Muscle of leg (tissue), 11 donors: ENCODE data around the gene CHIT1. TPM values are rescaled to one million over a fixed set of nuclear protein-coding genes. Genes with fewer than 3 reads are reported as not detected.
"Not testable (repeated sequence)": the region's sequence is repeated elsewhere in the genome, so short reads cannot be mapped to it uniquely, and the experiment has no call there.

ENCODE experiments used
- DNase-seq: peaks from one replicate; pipeline ENCODE4 v3.0.0; 2013
- H3K27ac ChIP-seq: one replicate; pipeline ENCODE4 v1.5.1; 2013; ENCODE audit warnings: mild to moderate bottlenecking, low read length, control low read depth
- H3K27me3 ChIP-seq: one replicate; pipeline ENCODE4 v1.6.1; 2013; ENCODE audit warnings: low read length; ENCODE audit not compliant: control insufficient read depth, insufficient read depth
- H3K36me3 ChIP-seq: one replicate; pipeline ENCODE4 v1.6.1; 2013; ENCODE audit warnings: low read length; ENCODE audit not compliant: control insufficient read depth, insufficient read depth
- H3K4me1 ChIP-seq: one replicate; pipeline ENCODE4 v1.6.1; 2013; ENCODE audit warnings: low read length; ENCODE audit not compliant: control insufficient read depth, insufficient read depth
- H3K4me3 ChIP-seq: one replicate; pipeline ENCODE4 v1.5.1; 2013; ENCODE audit warnings: low read length, control low read depth
- H3K9me3 ChIP-seq: replicated peaks from 2 replicates; pipeline ENCODE4 v1.6.1; 2013; ENCODE audit warnings: low read depth, low read length; ENCODE audit not compliant: control insufficient read depth
- WGBS: methylation state at CpG from one replicate; pipeline ENCODE4 v1.1.5; 2013; ENCODE audit warnings: missing lambda C conversion rate; ENCODE audit not compliant: insufficient coverage; 5-methylcytosine and 5-hydroxymethylcytosine counted together
- polyA plus RNA-seq, 8 donors: library from polyadenylated mRNA; unstranded; fragments of 120-200 nt; gene quantifications; one replicate each; pipeline versions ENCODE4 v1.2.1 to v1.2.3, GENCODE V29; 2013; ENCODE audit warnings: inconsistent platforms in 1 of 8, low replicate concordance in 1 of 8; ENCODE audit not compliant: insufficient read length in 8 of 8, insufficient read depth in 1 of 8
- total RNA-seq: library from RNA; stranded (reverse); fragments of 120-200 nt; gene quantifications from one replicate; pipeline ENCODE4 v1.2.4, GENCODE V29; 2013

CHIT1 gene
- total and polyA plus RNA-seq, 9 donors, result 0.09 to 1.5 (median 0.57) TPM

- no peaks in the 10 kb centered on the region for H3K4me1 ChIP-seq
- H3K27me3 ChIP-seq, result peaks cover 12% of the 10 kb centered on the region
- peaks cover 9% of the 10 kb centered on the region for H3K9me3 ChIP-seq
- H3K27ac ChIP-seq, result no peak overlapping the region
- WGBS, result 60% methylated on average over 2 of the region's 5 CpGs
- H3K36me3 ChIP-seq, result no peaks in the 10 kb centered on the region
- no peak overlapping the region for H3K4me3 ChIP-seq
- DNase-seq, result no peak
Measured at GRCh38 chr1:203239526-203240305, 10.2 kb upstream of the CHIT1 start.

GRCh38 chr1:203239081-203239480 lies 9.6 kb upstream of the CHIT1 start:
- DNase-seq, result no peak

DNA sequence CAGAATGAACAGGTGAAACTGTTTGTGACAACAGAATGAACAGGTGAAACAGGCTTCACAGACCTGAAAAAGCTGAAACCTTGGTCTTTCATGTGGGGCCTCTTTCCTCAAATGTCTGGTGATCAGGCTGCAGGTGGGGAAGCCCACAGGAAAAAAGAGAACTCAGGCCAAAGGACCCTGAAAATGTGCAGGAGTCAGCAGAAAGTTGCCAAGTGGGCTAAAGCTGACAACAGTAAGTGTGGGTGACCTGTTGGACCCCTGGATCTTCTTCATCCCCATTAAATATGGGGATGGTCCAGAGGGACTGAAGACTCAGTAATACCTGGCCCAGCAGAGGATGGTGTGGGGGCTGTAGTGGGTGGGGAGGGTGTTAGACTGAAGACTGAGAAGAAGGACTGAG lies 9.1 kb upstream of the CHIT1 start:
- DNase-seq, result no peak
- H3K4me1 ChIP-seq, result no peaks in the 10 kb centered on the region

More at GRCh38 chr1:203239081-203239480, 9.6 kb upstream of the CHIT1 start:
- Histone ChIP-seq H3K4me1 (no peaks in the 10 kb centered on the region), H3K9me3 (peaks cover 9% of the 10 kb centered on the region), H3K4me3 (no peak overlapping the region), H3K27ac (no peak overlapping the region), H3K27me3 (peaks cover 12% of the 10 kb centered on the region), H3K36me3 (no peaks in the 10 kb centered on the region)
- 100% methylated on average over 1 of the region's 4 CpGs for WGBS

GRCh38 chr1:203234901-203235300 lies 5.4 kb upstream of the CHIT1 start:
- H3K36me3 ChIP-seq, DNase-seq, H3K27ac ChIP-seq, H3K9me3 ChIP-seq, H3K4me1 ChIP-seq, H3K4me3 ChIP-seq: not testable (repeated sequence)
- no CpG with 5 or more reads among the region's 7 CpGs for WGBS
- peaks cover 33% of the 10 kb centered on the region for H3K27me3 ChIP-seq

More for the DNA sequence above, 9.1 kb upstream of the CHIT1 start:
- Histone ChIP-seq H3K27ac (no peak overlapping the region), H3K9me3 (peaks cover 9% of the 10 kb centered on the region), H3K36me3 (no peaks in the 10 kb centered on the region), H3K4me3 (no peak overlapping the region), H3K27me3 (peaks cover 15% of the 10 kb centered on the region)

GRCh38 chr1:203228670-203229069 lies 803 bp downstream of the CHIT1 start:
- Histone ChIP-seq H3K9me3 (no peaks in the 10 kb centered on the region), H3K4me1 (no peaks in the 10 kb centered on the region), H3K4me3 (no peak overlapping the region), H3K27me3 (peaks cover 49% of the 10 kb centered on the region), H3K36me3 (no peaks in the 10 kb centered on the region), H3K27ac (no peak overlapping the region)
- no peak for DNase-seq
- 90% methylated on average over 3 of the region's 4 CpGs for WGBS

DNA sequence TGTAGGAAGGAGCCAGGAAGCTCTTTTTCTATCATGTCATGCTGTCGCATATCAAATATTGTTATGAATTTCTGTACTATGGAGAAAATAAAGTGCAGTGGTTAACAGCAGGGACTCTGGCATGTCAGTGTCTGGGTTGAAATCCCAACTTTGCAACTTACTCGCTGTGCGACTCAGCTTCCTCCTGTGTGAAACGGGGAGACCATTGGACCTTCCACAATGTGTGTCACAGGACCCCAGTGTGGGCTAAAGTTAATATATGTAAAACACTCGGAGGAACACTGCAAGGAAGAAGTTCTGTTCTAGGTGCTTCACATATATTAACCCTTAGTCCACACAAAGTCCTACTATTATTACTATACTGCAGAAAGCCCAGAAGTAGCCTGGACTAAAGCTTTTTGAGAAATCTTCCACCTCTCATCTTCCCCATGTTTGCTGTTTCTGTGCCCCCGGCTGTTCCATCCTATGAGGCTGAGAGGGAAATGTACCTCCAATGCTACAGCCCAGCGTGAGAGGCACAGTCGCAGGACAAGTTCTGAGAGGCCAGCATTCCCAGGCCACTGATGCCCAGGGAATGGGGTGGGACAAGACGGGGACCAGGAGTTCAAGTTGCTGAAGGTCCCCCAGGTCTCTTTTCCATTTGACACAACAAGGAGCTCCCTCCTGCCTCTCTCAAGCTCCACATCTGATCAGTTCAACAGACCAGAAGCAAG lies 1.9 kb downstream of the CHIT1 start:
- Histone ChIP-seq H3K4me3 (no peak overlapping the region), H3K27ac (no peak overlapping the region), H3K4me1 (no peaks in the 10 kb centered on the region), H3K27me3 (peaks cover 47% of the 10 kb centered on the region), H3K9me3 (no peaks in the 10 kb centered on the region), H3K36me3 (no peaks in the 10 kb centered on the region)
- WGBS, result 84% methylated on average over 6 of the region's 9 CpGs
- DNase-seq, result no peak

- Histone ChIP-seq H3K36me3 (no peaks in the 10 kb centered on the region), H3K27me3 (peaks cover 46% of the 10 kb centered on the region), H3K9me3 (no peaks in the 10 kb centered on the region), H3K4me1 (no peaks in the 10 kb centered on the region), H3K27ac (no peak overlapping the region), H3K4me3 (no peak overlapping the region)
- DNase-seq, result no peak
- WGBS, result 60% methylated on average over 3 of the region's 4 CpGs
Measured at GRCh38 chr1:203225071-203225470, 4.4 kb downstream of the CHIT1 start.

DNA sequence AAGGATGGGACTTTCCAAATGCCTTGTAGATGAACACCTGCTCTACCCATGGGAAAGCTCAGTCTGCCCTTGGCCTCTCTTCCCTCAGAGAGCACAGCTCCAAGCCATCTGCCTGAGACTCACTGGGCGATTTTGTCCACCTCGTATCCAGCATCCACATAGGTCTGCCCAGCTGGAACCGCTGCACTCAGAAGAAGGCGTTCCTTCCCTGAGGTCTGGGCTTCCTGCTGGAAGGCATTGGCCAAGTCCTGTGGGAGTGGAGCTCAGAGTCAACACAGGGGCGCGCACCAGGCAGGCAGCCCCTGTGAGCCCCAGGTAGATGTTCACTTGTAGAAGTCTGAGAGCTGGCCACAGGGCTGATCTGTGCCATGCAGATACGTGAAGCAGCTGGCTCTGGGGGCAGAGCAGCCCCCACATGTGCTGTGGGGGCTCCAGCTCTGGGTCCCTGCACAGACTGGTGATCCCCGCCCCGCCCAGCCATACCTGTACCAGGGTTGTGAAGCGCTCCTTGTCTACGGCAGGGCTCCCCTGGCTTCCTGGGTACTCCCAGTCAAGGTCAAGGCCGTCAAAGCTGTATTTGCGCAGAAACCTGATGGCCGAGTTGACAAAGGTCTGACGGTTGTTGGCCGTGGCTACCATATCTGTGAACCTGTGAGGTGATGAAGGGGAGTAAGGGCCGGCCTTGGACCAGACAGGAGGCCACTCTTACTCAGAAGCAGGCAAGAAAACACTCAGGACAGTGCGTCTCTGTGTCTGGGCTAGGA lies 6.3 kb downstream of the CHIT1 start:
- H3K27ac ChIP-seq, result no peak overlapping the region
- H3K27me3 ChIP-seq, result peaks cover 41% of the 10 kb centered on the region
- no peaks in the 10 kb centered on the region for H3K36me3 ChIP-seq
- no peak for DNase-seq
- WGBS, result 76% methylated on average over 15 of the region's 18 CpGs
- H3K9me3 ChIP-seq, result no peaks in the 10 kb centered on the region
- no peak overlapping the region for H3K4me3 ChIP-seq
- no peaks in the 10 kb centered on the region for H3K4me1 ChIP-seq

GRCh38 chr1:203219934-203220333 lies 9.5 kb downstream of the CHIT1 start:
- peaks cover 26% of the 10 kb centered on the region for H3K4me1 ChIP-seq
- DNase-seq, result no peak
- no peaks in the 10 kb centered on the region for H3K9me3 ChIP-seq
- no peak overlapping the region for H3K27ac ChIP-seq
- H3K4me3 ChIP-seq, result no peak overlapping the region
- peaks cover 47% of the 10 kb centered on the region for H3K27me3 ChIP-seq
- 57% methylated on average over 5 of the region's 8 CpGs for WGBS
- no peaks in the 10 kb centered on the region for H3K36me3 ChIP-seq

DNA sequence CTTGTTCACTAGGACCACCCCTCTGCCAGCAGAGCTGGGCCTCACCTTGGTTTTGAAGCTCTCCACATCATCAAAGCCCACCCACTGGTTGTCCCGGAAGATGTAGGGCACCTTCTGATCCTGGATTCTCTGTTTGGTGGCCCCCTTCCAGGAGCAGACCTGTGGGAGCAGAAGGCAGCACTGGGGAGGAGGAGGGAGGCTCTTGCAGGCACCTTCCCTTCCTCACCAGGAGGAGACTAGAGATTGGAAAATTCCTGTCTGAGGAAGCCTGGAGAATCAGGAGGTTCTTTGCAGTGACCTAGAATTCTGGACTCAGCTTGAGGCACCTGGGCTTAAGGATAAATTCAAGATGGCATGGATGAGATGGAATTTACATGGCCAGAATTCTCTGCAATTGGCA lies 10.3 kb downstream of the CHIT1 start:
- Histone ChIP-seq H3K27ac (no peak overlapping the region), H3K27me3 (peaks cover 43% of the 10 kb centered on the region), H3K4me1 (peaks cover 26% of the 10 kb centered on the region), H3K4me3 (no peak overlapping the region), H3K36me3 (no peaks in the 10 kb centered on the region), H3K9me3 (no peaks in the 10 kb centered on the region)
- no peak for DNase-seq
- no CpG with 5 or more reads among the region's 1 CpG for WGBS
